HCT116 (cell line): Measurements from ENCODE around the gene GALNT18. TPM values are rescaled to one million over a fixed set of nuclear protein-coding genes. Genes with fewer than 3 reads are reported as not detected.

Source experiments
- ATAC-seq: fragments of 200-7000 bp; cut with Tn5 transposase; 2 replicates; pipeline ENCODE4 v1.9.1; 2020; ENCODE audit warnings: mild to moderate bottlenecking, moderate library complexity
- BruUV-seq: library from RNA; stranded (reverse); fragments of 400-500 nt; replicated peaks from 2 replicates; lab custom pipeline; 2021; lab: Mats Ljungman, UMichigan
- CTCF ChIA-PET: fragments of 300-600 bp; sonication (Branson Sonifier 250); formaldehyde crosslinking; loops from one replicate; lab custom pipeline; 2021; ENCODE audit warnings: antibody characterized with exemption; lab: Charles Lee
- POLR2A ChIA-PET: fragments of 300-600, 350-600 bp; sonication (Branson Sonifier 250); formaldehyde crosslinking; loops from one replicate; lab custom pipeline; 2021; ENCODE audit warnings: antibody characterized with exemption; lab: Charles Lee
- RAD21 ChIA-PET, 2 experiments: fragments of 300-600 bp; sonication (Branson Sonifier 250); formaldehyde crosslinking; loops; one replicate each; lab custom pipeline; 2023; ENCODE audit warnings: low total read pairs in 2 of 2; ENCODE audit not compliant: uncharacterized antibody in 2 of 2, unreplicated experiment in 2 of 2, low non-redundant PET in 1 of 2; lab: Charles Lee
- DNase-seq: peaks from one replicate; pipeline ENCODE4 v3.0.0-alpha.2; 2010; ENCODE audit warnings: low read depth, low spot score
- H2AFZ ChIP-seq: fragments of 200-600 bp; shearing (Covaris generic), sonication (generic); 2 replicates; pipeline ENCODE4 v1.6.1; 2017; ENCODE audit warnings: low read depth, mixed run types, mixed read lengths, antibody characterized with exemption, low read length; ENCODE audit not compliant: poor library complexity, severe bottlenecking
- H3K27ac ChIP-seq: 2 replicates; pipeline ENCODE4 v1.5.1; 2012; ENCODE audit warnings: low read depth, low read length
- H3K27me3 ChIP-seq: fragments of 200-600 bp; sonication (generic); 2 replicates; pipeline ENCODE4 v1.6.1; 2016; ENCODE audit warnings: mixed run types, low read length, mixed read lengths; ENCODE audit not compliant: insufficient read depth
- H3K36me3 ChIP-seq, 2 experiments: fragments of 200-500 bp in 1 of 2; fragments of 200-600 bp in 1 of 2; sonication (Bioruptor generic) in 1 of 2; sonication (generic) in 1 of 2; 2 replicates each; pipeline versions ENCODE4 v1.5.1 to v1.6.1; 2014 to 2016; ENCODE audit warnings: low read length in 2 of 2, inconsistent platforms in 1 of 2, mixed read lengths in 1 of 2, mixed run types in 1 of 2; ENCODE audit not compliant: insufficient read depth in 2 of 2, control insufficient read depth in 1 of 2
- H3K4me1 ChIP-seq, 2 experiments: fragments of 200-600 bp in 1 of 2; sonication (generic) in 1 of 2; 2 replicates each; pipeline versions ENCODE4 v1.5.1 to v1.6.1; 2012 to 2017; ENCODE audit warnings: low read length in 2 of 2, inconsistent platforms in 1 of 2, mild to moderate bottlenecking in 1 of 2, mixed read lengths in 1 of 2, mixed run types in 1 of 2, moderate library complexity in 1 of 2; ENCODE audit not compliant: insufficient read depth in 2 of 2, control insufficient read depth in 1 of 2
- H3K4me2 ChIP-seq: fragments of 200-600 bp; sonication (generic); 2 replicates; pipeline ENCODE4 v1.6.1; 2017; ENCODE audit warnings: mixed run types, low read length, mixed read lengths
- H3K4me3 ChIP-seq, 2 experiments: fragments of 200-600 bp in 1 of 2; sonication (generic) in 1 of 2; replicated peaks in 1 of 2; 2 replicates each; pipeline ENCODE4 v1.5.1; 2011 to 2016; ENCODE audit warnings: low read length in 2 of 2, control low read depth in 1 of 2, low read depth in 1 of 2, mild to moderate bottlenecking in 1 of 2, mixed read lengths in 1 of 2, mixed run types in 1 of 2
- H3K79me2 ChIP-seq: fragments of 200-600 bp; sonication (generic); 2 replicates; pipeline ENCODE4 v1.6.1; 2017; ENCODE audit warnings: mild to moderate bottlenecking, mixed run types, low read length, moderate library complexity, mixed read lengths; ENCODE audit not compliant: insufficient read depth
- H3K9ac ChIP-seq: fragments of 200-600 bp; sonication (generic); 2 replicates; pipeline ENCODE4 v1.6.1; 2016; ENCODE audit warnings: low read length, mixed read lengths
- H3K9me2 ChIP-seq: fragments of 200-600 bp; sonication (generic), shearing (Covaris generic); 2 replicates; pipeline ENCODE4 v1.6.1; 2017; ENCODE audit warnings: mixed run types, mild to moderate bottlenecking, moderate library complexity; ENCODE audit not compliant: insufficient read depth
- H3K9me3 ChIP-seq, 2 experiments: fragments of 200-500 bp in 1 of 2; fragments of 200-600 bp in 1 of 2; sonication (Bioruptor generic) in 1 of 2; sonication (generic) in 1 of 2; 2 replicates each; pipeline ENCODE4 v1.6.1; 2014 to 2017; ENCODE audit warnings: low read length in 2 of 2, mixed read lengths in 2 of 2, inconsistent platforms in 1 of 2, low read depth in 1 of 2, mild to moderate bottlenecking in 1 of 2, mixed run types in 1 of 2, moderate library complexity in 1 of 2; ENCODE audit not compliant: control insufficient read depth in 1 of 2, insufficient read depth in 1 of 2
- H4K20me1 ChIP-seq: fragments of 200-600 bp; sonication (generic), shearing (Covaris generic); 2 replicates; pipeline ENCODE4 v1.6.1; 2017; ENCODE audit warnings: mixed run types, mild to moderate bottlenecking, moderate library complexity; ENCODE audit not compliant: insufficient read depth
- CBX3 ChIP-seq: IDR thresholded peaks from 2 replicates; pipeline ENCODE4 v1.6.1; 2012; ENCODE audit warnings: low read depth
- CEBPB ChIP-seq: IDR thresholded peaks from 2 replicates; pipeline ENCODE4 v1.6.1; 2012; ENCODE audit warnings: low read depth
- EGR1 ChIP-seq: IDR thresholded peaks from 2 replicates; pipeline ENCODE4 v1.6.1; 2012; ENCODE audit warnings: low read depth
- ELF1 ChIP-seq: IDR thresholded peaks from 2 replicates; pipeline ENCODE4 v1.6.1; 2012; ENCODE audit warnings: low read depth, borderline replicate concordance
- EZH2 ChIP-seq: fragments of 200-600 bp; sonication (generic); IDR thresholded peaks from 2 replicates; pipeline ENCODE4 v1.6.1; 2017; ENCODE audit warnings: antibody characterized with exemption, mixed run types
- EZH2phosphoT487 ChIP-seq: fragments of 200-600 bp; IDR thresholded peaks from 2 replicates; pipeline ENCODE4 v1.6.1; 2018; ENCODE audit warnings: antibody characterized with exemption, borderline replicate concordance
- FOSL1 ChIP-seq: IDR thresholded peaks from 2 replicates; pipeline ENCODE4 v1.6.1; 2012; ENCODE audit warnings: low read depth
- JUND ChIP-seq: IDR thresholded peaks from 2 replicates; pipeline ENCODE4 v1.6.1; 2012
- POLR2A ChIP-seq: IDR thresholded peaks from 2 replicates; pipeline ENCODE4 v1.7.0; 2011; ENCODE audit warnings: borderline replicate concordance; ENCODE audit not compliant: insufficient read depth, insufficient read length; ENCODE audit errors: extremely low read depth
- POLR2AphosphoS5 ChIP-seq: IDR thresholded peaks from 2 replicates; pipeline ENCODE4 v1.6.1; 2011; ENCODE audit warnings: mild to moderate bottlenecking, low read depth, low read length, moderate library complexity
- RAD21 ChIP-seq: IDR thresholded peaks from 2 replicates; pipeline ENCODE4 v1.6.1; 2012; ENCODE audit warnings: low read depth, mild to moderate bottlenecking
- SIN3A ChIP-seq: IDR thresholded peaks from 2 replicates; pipeline ENCODE4 v1.6.1; 2012; ENCODE audit warnings: low read depth
- SP1 ChIP-seq: IDR thresholded peaks from 2 replicates; pipeline ENCODE4 v1.6.1; 2012; ENCODE audit warnings: low read depth
- SRF ChIP-seq: IDR thresholded peaks from 2 replicates; pipeline ENCODE4 v1.6.1; 2012; ENCODE audit warnings: low read depth
- TCF7L2 ChIP-seq: IDR thresholded peaks from 2 replicates; pipeline ENCODE4 v1.7.0; 2011; ENCODE audit warnings: borderline replicate concordance, inconsistent platforms; ENCODE audit not compliant: insufficient read depth, insufficient read length; ENCODE audit errors: extremely low read depth
- YY1 ChIP-seq: IDR thresholded peaks from 2 replicates; pipeline ENCODE4 v1.6.1; 2011; ENCODE audit warnings: low read length, low read depth, moderate library complexity, mild to moderate bottlenecking; ENCODE audit not compliant: insufficient replicate concordance; ENCODE audit errors: extremely low read depth
- ZFX ChIP-seq: fragments of 450-650 bp; IDR thresholded peaks from 2 replicates; pipeline ENCODE4 v1.6.1; 2017
- ZNF274 ChIP-seq: fragments of 200-500 bp; sonication (Bioruptor generic); IDR thresholded peaks from 2 replicates; pipeline ENCODE4 v1.6.1; 2014; ENCODE audit warnings: mild to moderate bottlenecking, low read depth, low read length, inconsistent platforms
- intact Hi-C: fragments of 100-400 bp; cut with micrococcal nuclease; formaldehyde crosslinking; loops from 2 replicates; pipeline ENCODE4 v1.10.0; 2022
- total RNA-seq: library from RNA; stranded (reverse); gene quantifications from one replicate; pipeline ENCODE4 v1.2.1, GENCODE V29; 2021; ENCODE audit not compliant: unreplicated experiment
- TF ChIP-seq, protein P1 (sequence below), 3 experiments: fragments of 200-600 bp in 1 of 3; sonication (generic) in 1 of 3; IDR thresholded peaks in 2 of 3; conservative IDR thresholded peaks in 1 of 3; 2 replicates each; pipeline ENCODE4 v1.5.1; 2012 to 2017; ENCODE audit warnings: low read depth in 2 of 3, low read length in 2 of 3, antibody characterized with exemption in 1 of 3, borderline replicate concordance in 1 of 3, control low read depth in 1 of 3, mild to moderate bottlenecking in 1 of 3, mixed read lengths in 1 of 3, mixed run types in 1 of 3, moderate library complexity in 1 of 3; ENCODE audit not compliant: insufficient read depth in 1 of 3
- TF ChIP-seq, protein P2 (sequence below): IDR thresholded peaks from 2 replicates; pipeline ENCODE4 v1.6.1; 2012; ENCODE audit warnings: low read depth

The GALNT18 gene
- total RNA-seq, 1 experiment from 2014 or later: 19.9 TPM

GRCh38 chr11:11486002-11486401 lies 135.8 kb downstream of the GALNT18 start:
- TF ChIP-seq, protein P1, sequence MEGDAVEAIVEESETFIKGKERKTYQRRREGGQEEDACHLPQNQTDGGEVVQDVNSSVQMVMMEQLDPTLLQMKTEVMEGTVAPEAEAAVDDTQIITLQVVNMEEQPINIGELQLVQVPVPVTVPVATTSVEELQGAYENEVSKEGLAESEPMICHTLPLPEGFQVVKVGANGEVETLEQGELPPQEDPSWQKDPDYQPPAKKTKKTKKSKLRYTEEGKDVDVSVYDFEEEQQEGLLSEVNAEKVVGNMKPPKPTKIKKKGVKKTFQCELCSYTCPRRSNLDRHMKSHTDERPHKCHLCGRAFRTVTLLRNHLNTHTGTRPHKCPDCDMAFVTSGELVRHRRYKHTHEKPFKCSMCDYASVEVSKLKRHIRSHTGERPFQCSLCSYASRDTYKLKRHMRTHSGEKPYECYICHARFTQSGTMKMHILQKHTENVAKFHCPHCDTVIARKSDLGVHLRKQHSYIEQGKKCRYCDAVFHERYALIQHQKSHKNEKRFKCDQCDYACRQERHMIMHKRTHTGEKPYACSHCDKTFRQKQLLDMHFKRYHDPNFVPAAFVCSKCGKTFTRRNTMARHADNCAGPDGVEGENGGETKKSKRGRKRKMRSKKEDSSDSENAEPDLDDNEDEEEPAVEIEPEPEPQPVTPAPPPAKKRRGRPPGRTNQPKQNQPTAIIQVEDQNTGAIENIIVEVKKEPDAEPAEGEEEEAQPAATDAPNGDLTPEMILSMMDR (IDR thresholded peaks at IDR 0.05 in 2 of 3, conservative IDR thresholded peaks at IDR 0.05 in 1 of 3; ENCODE audit: borderline replicate concordance in 1 of 3, insufficient read depth in 1 of 3, low read depth in 2 of 3, low read length in 2 of 3): no peak
- TF ChIP-seq EZH2phosphoT487 (no peak), ZFX (no peak), TCF7L2 (no peak), RAD21 (no peak), CBX3 (no peak), ZNF274 (no peak), FOSL1 (no peak), ELF1 (no peak), SIN3A (no peak), EZH2 (no peak), CEBPB (no peak), SP1 (no peak), YY1 (no peak), POLR2A (no peak), EGR1 (no peak), JUND (no peak), SRF (no peak), POLR2AphosphoS5 (no peak)
- TF ChIP-seq, protein P2, sequence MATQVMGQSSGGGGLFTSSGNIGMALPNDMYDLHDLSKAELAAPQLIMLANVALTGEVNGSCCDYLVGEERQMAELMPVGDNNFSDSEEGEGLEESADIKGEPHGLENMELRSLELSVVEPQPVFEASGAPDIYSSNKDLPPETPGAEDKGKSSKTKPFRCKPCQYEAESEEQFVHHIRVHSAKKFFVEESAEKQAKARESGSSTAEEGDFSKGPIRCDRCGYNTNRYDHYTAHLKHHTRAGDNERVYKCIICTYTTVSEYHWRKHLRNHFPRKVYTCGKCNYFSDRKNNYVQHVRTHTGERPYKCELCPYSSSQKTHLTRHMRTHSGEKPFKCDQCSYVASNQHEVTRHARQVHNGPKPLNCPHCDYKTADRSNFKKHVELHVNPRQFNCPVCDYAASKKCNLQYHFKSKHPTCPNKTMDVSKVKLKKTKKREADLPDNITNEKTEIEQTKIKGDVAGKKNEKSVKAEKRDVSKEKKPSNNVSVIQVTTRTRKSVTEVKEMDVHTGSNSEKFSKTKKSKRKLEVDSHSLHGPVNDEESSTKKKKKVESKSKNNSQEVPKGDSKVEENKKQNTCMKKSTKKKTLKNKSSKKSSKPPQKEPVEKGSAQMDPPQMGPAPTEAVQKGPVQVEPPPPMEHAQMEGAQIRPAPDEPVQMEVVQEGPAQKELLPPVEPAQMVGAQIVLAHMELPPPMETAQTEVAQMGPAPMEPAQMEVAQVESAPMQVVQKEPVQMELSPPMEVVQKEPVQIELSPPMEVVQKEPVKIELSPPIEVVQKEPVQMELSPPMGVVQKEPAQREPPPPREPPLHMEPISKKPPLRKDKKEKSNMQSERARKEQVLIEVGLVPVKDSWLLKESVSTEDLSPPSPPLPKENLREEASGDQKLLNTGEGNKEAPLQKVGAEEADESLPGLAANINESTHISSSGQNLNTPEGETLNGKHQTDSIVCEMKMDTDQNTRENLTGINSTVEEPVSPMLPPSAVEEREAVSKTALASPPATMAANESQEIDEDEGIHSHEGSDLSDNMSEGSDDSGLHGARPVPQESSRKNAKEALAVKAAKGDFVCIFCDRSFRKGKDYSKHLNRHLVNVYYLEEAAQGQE: no peak
- Histone ChIP-seq H3K9me3 (no peaks in the 10 kb centered on the region), H4K20me1 (no peaks in the 10 kb centered on the region), H3K9me2 (no peaks in the 10 kb centered on the region), H3K27me3 (no peaks in the 10 kb centered on the region), H3K4me1 (no peaks in the 10 kb centered on the region), H3K79me2 (no peaks in the 10 kb centered on the region), H3K4me3 (no peak overlapping the region), H3K36me3 (no peaks in the 10 kb centered on the region), H3K4me2 (no peak overlapping the region), H2AFZ (no peak overlapping the region), H3K9ac (no peak overlapping the region), H3K27ac (no peak overlapping the region)
- ChIA-PET POLR2A (no interaction called here), CTCF (no interaction called here), RAD21 (no interaction called here)
- intact Hi-C loops: no loop called here
- BruUV-seq: no TSS peak
- no peak for DNase-seq
- no peak for ATAC-seq
